B cell (primary cell): ENCODE measurements around the gene MTHFD2L. TPM values are rescaled to one million over a fixed set of nuclear protein-coding genes. Genes with fewer than 3 reads are reported as not detected.

Experiments
- ATAC-seq: fragments of 200-7000 bp; cut with Tn5 transposase; one replicate; pipeline ENCODE4 v1.10.0; 2021; ENCODE audit warnings: low read depth, mild to moderate bottlenecking, moderate number of reproducible peaks, moderate library complexity
- CTCF ChIA-PET: fragments of 350-600 bp; sonication (Branson Sonifier 250); formaldehyde crosslinking; loops from one replicate; lab custom pipeline; 2021; ENCODE audit warnings: antibody characterized with exemption, inconsistent platforms; lab: Charles Lee
- POLR2A ChIA-PET: fragments of 350-600 bp; sonication (Branson Sonifier 250); formaldehyde crosslinking; loops from one replicate; lab custom pipeline; 2021; ENCODE audit warnings: antibody characterized with exemption; lab: Charles Lee
- DNase-seq: peaks from one replicate; pipeline ENCODE4 v3.0.0; 2013
- H2AFZ ChIP-seq: 2 replicates; pipeline ENCODE4 v1.6.1; 2012; ENCODE audit warnings: mild to moderate bottlenecking, low read depth, low read length; ENCODE audit not compliant: insufficient read depth, poor library complexity, severe bottlenecking
- H3K27ac ChIP-seq, 2 donors: 1 replicate in 1 of 2; 2 replicates in 1 of 2; pipeline ENCODE4 v1.5.1; 2012 to 2013; ENCODE audit warnings: low read length in 2 of 2, mild to moderate bottlenecking in 2 of 2, moderate library complexity in 1 of 2
- H3K27me3 ChIP-seq, 4 experiments: fragments of 200-600 bp in 1 of 4; sonication (generic) in 1 of 4; replicated peaks in 1 of 4; 1 replicate in 2 of 4; 2 replicates in 2 of 4; pipeline versions ENCODE4 v1.6.1 to v1.7.0; 2013 to 2016; ENCODE audit warnings: low read length in 3 of 4, mild to moderate bottlenecking in 2 of 4, mixed read lengths in 1 of 4, moderate library complexity in 1 of 4; ENCODE audit not compliant: insufficient read depth in 4 of 4, control insufficient read depth in 3 of 4; ENCODE audit errors: control extremely low read depth in 1 of 4
- H3K36me3 ChIP-seq, 2 experiments: replicated peaks in 1 of 2; 1 replicate in 1 of 2; 2 replicates in 1 of 2; pipeline versions ENCODE4 v1.6.1 to v1.7.1; 2013; ENCODE audit warnings: low read length in 1 of 2; ENCODE audit not compliant: insufficient read depth in 2 of 2, control insufficient read depth in 1 of 2; ENCODE audit errors: control extremely low read depth in 1 of 2, extremely low read depth in 1 of 2
- H3K4me1 ChIP-seq, 2 donors: fragments of 200-600 bp in 1 of 2; sonication (generic) in 1 of 2; 1 replicate in 1 of 2; 2 replicates in 1 of 2; pipeline versions ENCODE4 v1.5.1 to v1.6.1; 2013 to 2017; ENCODE audit warnings: low read length in 2 of 2; ENCODE audit not compliant: control insufficient read depth in 2 of 2, insufficient read depth in 2 of 2
- H3K4me2 ChIP-seq: replicated peaks from 2 replicates; pipeline ENCODE3; 2012; ENCODE audit warnings: mild to moderate bottlenecking, low read depth, low read length; ENCODE audit not compliant: poor library complexity, severe bottlenecking
- H3K4me3 ChIP-seq, 5 experiments: fragments of 200-600 bp in 1 of 5; sonication (generic) in 1 of 5; 1 replicate in 3 of 5; 2 replicates in 2 of 5; pipeline versions ENCODE4 v1.5.1 to v1.7.0; 2011 to 2016; ENCODE audit warnings: low read length in 4 of 5, mild to moderate bottlenecking in 4 of 5, low read depth in 2 of 5, control low read depth in 1 of 5, moderate library complexity in 1 of 5; ENCODE audit not compliant: insufficient read depth in 1 of 5; ENCODE audit errors: control extremely low read depth in 1 of 5, extremely low read depth in 1 of 5
- H3K79me2 ChIP-seq: fragments of 200-600 bp; sonication (generic); one replicate; pipeline ENCODE4 v1.6.0; 2016; ENCODE audit warnings: low read length; ENCODE audit not compliant: control insufficient read depth, insufficient read depth
- H3K9ac ChIP-seq: fragments of 200-600 bp; sonication (generic); 2 replicates; pipeline ENCODE4 v1.6.1; 2017; ENCODE audit warnings: mild to moderate bottlenecking, low read length, moderate library complexity
- H3K9me3 ChIP-seq, 3 donors: one replicate each; pipeline versions ENCODE4 v1.6.1 to v1.7.1; 2013; ENCODE audit warnings: low read length in 2 of 3; ENCODE audit not compliant: control insufficient read depth in 2 of 3, insufficient read depth in 1 of 3; ENCODE audit errors: control extremely low read depth in 1 of 3
- H4K20me1 ChIP-seq: 2 replicates; pipeline ENCODE4 v1.6.0; 2012; ENCODE audit warnings: mild to moderate bottlenecking, low read length; ENCODE audit not compliant: insufficient read depth, control insufficient read depth, poor library complexity, severe bottlenecking
- H3K27ac Mint-ChIP-seq: one replicate; pipeline ENCODE4 v1.8.0; 2021; ENCODE audit warnings: mixed read lengths
- H3K27me3 Mint-ChIP-seq: one replicate; pipeline ENCODE4 v1.8.0; 2021; ENCODE audit warnings: mixed read lengths
- H3K4me1 Mint-ChIP-seq: one replicate; pipeline ENCODE4 v1.8.0; 2021; ENCODE audit warnings: mixed read lengths
- H3K4me3 Mint-ChIP-seq: one replicate; pipeline ENCODE4 v1.8.0; 2021; ENCODE audit warnings: mixed read lengths
- H3K9me3 Mint-ChIP-seq: one replicate; pipeline ENCODE4 v1.8.0; 2022; ENCODE audit warnings: mixed read lengths; ENCODE audit not compliant: insufficient read depth
- EZH2 ChIP-seq: IDR thresholded peaks from 2 replicates; pipeline ENCODE4 v1.6.1; 2012; ENCODE audit warnings: borderline replicate concordance, low read depth, mild to moderate bottlenecking, moderate library complexity, low read length; ENCODE audit not compliant: insufficient read depth, poor library complexity, severe bottlenecking
- WGBS: methylation state at CpG from one replicate; pipeline ENCODE4 v1.1.5; 2013; ENCODE audit warnings: missing lambda C conversion rate; ENCODE audit not compliant: insufficient coverage; 5-methylcytosine and 5-hydroxymethylcytosine counted together
- intact Hi-C: fragments of 100-400 bp; cut with micrococcal nuclease; formaldehyde crosslinking; loops from one replicate; pipeline ENCODE4 v1.10.0; 2022
- polyA plus RNA-seq: library from polyadenylated mRNA; depleted of rRNA; stranded (reverse); fragments of >200 nt; gene quantifications from 2 replicates; pipeline ENCODE4 v1.2.3, GENCODE V29; 2012
- total RNA-seq, 2 donors: library from RNA; stranded (reverse); fragments of 120-200 nt in 1 of 2; gene quantifications; 1 replicate in 1 of 2; 2 replicates in 1 of 2; pipeline versions ENCODE4 v1.2.3 to v1.2.4, GENCODE V29; 2013 to 2022
- TF ChIP-seq, protein P1 (sequence below): fragments of 200-600 bp; IDR thresholded peaks from one replicate; pipeline ENCODE4 v1.8.0; 2022; ENCODE audit warnings: antibody characterized with exemption, mild to moderate bottlenecking

Gene MTHFD2L
- total and polyA plus RNA-seq, 2 donors (not counting 1 experiment from before 2014, with no cell fraction given), result 5.5 to 12.6 TPM

DNA sequence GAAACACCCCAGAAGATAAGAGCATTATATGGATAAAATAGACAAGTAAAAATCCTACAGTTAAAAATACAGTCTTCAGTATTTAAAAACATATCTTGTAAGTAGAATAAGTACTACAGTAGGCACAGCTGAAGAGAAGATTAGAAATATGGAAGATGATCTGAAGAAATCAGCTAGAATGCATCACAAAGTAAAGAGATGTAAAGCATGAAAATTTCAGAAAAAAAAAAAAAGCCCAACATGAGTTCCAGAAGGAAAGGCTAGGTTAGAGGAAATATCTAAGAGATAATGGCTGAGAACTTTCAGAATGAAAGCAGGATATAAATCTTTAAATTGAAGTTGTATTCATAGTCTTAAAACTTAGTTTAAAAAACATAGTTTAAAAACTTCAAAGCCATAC is 171.4 kb downstream of the MTHFD2L start:
- no peak for ATAC-seq
- peaks cover 14% of the 10 kb centered on the region for H3K27me3 Mint-ChIP-seq
- H3K9me3 Mint-ChIP-seq, result no peaks in the 10 kb centered on the region
- H3K27me3 ChIP-seq, result peaks cover 0 to 5% (median 4%) of the 10 kb centered on the region in 4 experiments
- H3K9ac ChIP-seq, result no peak overlapping the region
- H3K4me3 ChIP-seq, result no peak overlapping the region
- ChIA-PET CTCF (no interaction called here), POLR2A (no interaction called here)
- no peaks in the 10 kb centered on the region for H3K36me3 ChIP-seq
- H3K4me2 ChIP-seq, result no peak overlapping the region
- H3K4me1 ChIP-seq, result no peaks in the 10 kb centered on the region
- no peak overlapping the region for H3K27ac Mint-ChIP-seq
- H4K20me1 ChIP-seq, result no peaks in the 10 kb centered on the region
- intact Hi-C loops, result no loop called here
- H3K79me2 ChIP-seq, result no peaks in the 10 kb centered on the region
- no peak for DNase-seq
- no peaks in the 10 kb centered on the region for H3K9me3 ChIP-seq
- TF ChIP-seq EZH2, result no peak
- TF ChIP-seq, protein P1, sequence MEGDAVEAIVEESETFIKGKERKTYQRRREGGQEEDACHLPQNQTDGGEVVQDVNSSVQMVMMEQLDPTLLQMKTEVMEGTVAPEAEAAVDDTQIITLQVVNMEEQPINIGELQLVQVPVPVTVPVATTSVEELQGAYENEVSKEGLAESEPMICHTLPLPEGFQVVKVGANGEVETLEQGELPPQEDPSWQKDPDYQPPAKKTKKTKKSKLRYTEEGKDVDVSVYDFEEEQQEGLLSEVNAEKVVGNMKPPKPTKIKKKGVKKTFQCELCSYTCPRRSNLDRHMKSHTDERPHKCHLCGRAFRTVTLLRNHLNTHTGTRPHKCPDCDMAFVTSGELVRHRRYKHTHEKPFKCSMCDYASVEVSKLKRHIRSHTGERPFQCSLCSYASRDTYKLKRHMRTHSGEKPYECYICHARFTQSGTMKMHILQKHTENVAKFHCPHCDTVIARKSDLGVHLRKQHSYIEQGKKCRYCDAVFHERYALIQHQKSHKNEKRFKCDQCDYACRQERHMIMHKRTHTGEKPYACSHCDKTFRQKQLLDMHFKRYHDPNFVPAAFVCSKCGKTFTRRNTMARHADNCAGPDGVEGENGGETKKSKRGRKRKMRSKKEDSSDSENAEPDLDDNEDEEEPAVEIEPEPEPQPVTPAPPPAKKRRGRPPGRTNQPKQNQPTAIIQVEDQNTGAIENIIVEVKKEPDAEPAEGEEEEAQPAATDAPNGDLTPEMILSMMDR, result no peak
- H3K4me1 Mint-ChIP-seq, result no peaks in the 10 kb centered on the region
- H3K27ac ChIP-seq, result no peak overlapping the region
- H3K4me3 Mint-ChIP-seq, result no peak overlapping the region
- no peak overlapping the region for H2AFZ ChIP-seq

DNA sequence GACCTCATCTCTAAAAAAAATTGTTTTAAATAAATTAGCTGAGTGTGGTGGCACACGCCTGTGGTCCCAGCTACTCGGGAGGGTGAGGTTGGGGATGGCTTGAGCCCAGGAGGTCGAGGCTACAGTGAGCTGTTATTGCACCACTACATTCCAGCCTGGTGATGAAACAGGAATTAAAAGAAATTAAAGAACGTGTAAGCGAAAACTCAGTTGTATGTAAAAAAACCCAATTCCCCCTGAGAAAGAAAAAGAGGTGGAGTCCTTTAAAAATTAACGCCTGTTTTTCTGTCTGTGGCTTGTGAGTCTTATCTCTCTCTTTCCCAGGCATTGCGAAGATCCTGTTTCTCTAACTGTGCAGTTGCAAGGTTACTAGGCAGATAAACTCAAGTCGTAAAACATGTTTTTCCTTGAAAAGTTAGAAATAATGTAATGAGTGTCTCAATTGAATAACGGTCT is 172.4 kb downstream of the MTHFD2L start:
- intact Hi-C loops, result no loop called here
- Histone ChIP-seq H3K4me2 (no peak overlapping the region), H4K20me1 (no peaks in the 10 kb centered on the region), H3K27ac (no peak overlapping the region), H3K4me3 (no peak overlapping the region), H3K36me3 (no peaks in the 10 kb centered on the region), H2AFZ (no peak overlapping the region), H3K9me3 (no peaks in the 10 kb centered on the region), H3K27me3 (peaks cover 0 to 5% (median 2%) of the 10 kb centered on the region in 4 experiments), H3K4me1 (no peaks in the 10 kb centered on the region), H3K79me2 (no peaks in the 10 kb centered on the region), H3K9ac (no peak overlapping the region)
- Mint-ChIP-seq H3K27me3 (peaks cover 14% of the 10 kb centered on the region), H3K4me1 (peaks cover 2% of the 10 kb centered on the region), H3K9me3 (no peaks in the 10 kb centered on the region), H3K27ac (no peak overlapping the region), H3K4me3 (no peak overlapping the region)
- ATAC-seq, result no peak
- TF ChIP-seq EZH2, result no peak
- TF ChIP-seq, protein P1, result no peak
- ChIA-PET CTCF (no interaction called here), POLR2A (no interaction called here)
- no peak for DNase-seq
- no CpG with 5 or more reads among the region's 9 CpGs for WGBS
